Neutrophil (primary cell): ENCODE measurements around the gene C17orf75.

ENCODE experiments used
- H3K27ac ChIP-seq: fragments of 200-600 bp; sonication (generic); 2 replicates; pipeline ENCODE4 v1.5.1; 2016; ENCODE audit warnings: mild to moderate bottlenecking, moderate library complexity
- H3K27me3 ChIP-seq: fragments of 200-600 bp; sonication (generic); 2 replicates; pipeline ENCODE4 v1.6.0; 2016; ENCODE audit warnings: mild to moderate bottlenecking
- H3K36me3 ChIP-seq: fragments of 200-600 bp; sonication (generic); 2 replicates; pipeline ENCODE4 v1.5.1; 2017
- H3K4me1 ChIP-seq, 2 experiments: fragments of 200-600 bp in 1 of 2; sonication (generic) in 1 of 2; 1 replicate in 1 of 2; 2 replicates in 1 of 2; pipeline versions ENCODE4 v1.5.1 to v1.6.1; 2013 to 2016; ENCODE audit warnings: low read depth in 1 of 2, low read length in 1 of 2, mild to moderate bottlenecking in 1 of 2, moderate library complexity in 1 of 2; ENCODE audit not compliant: control insufficient read depth in 1 of 2, insufficient read depth in 1 of 2
- H3K4me3 ChIP-seq, 2 experiments: fragments of 200-600 bp in 1 of 2; sonication (generic) in 1 of 2; 1 replicate in 1 of 2; 2 replicates in 1 of 2; pipeline ENCODE4 v1.5.1; 2013 to 2016; ENCODE audit warnings: low read depth in 1 of 2, low read length in 1 of 2, mild to moderate bottlenecking in 1 of 2, moderate library complexity in 1 of 2
- H3K9me3 ChIP-seq: fragments of 200-600 bp; sonication (generic); 2 replicates; pipeline ENCODE4 v1.5.1; 2016
- TF ChIP-seq, protein P1 (sequence below): fragments of 200-600 bp; sonication (generic); IDR thresholded peaks from 2 replicates; pipeline ENCODE4 v1.5.1; 2016; ENCODE audit warnings: antibody characterized with exemption

Gene C17orf75

DNA sequence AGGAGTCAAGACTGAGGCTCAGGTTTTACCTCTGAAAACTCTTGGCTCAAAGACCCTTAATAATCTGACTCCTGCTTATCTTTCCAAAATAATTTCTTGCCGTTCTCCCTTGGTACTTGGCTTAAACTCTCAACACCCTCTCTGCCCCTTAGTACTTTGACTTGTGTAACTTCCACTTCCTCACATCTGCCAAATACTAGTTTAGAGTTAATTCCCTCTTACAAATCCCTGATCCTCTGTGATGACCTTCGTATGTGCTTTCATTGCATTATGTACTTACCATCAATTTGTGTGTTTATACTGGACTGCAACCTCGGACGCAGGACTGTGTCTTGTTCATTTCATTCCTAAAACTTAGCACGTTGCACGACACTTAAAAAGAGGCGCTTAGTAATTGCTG lies 43.1 kb upstream of the C17orf75 start:
- Histone ChIP-seq H3K9me3 (no peaks in the 10 kb centered on the region), H3K27me3 (no peaks in the 10 kb centered on the region), H3K4me3 (no peak overlapping the region), H3K27ac (no peak overlapping the region), H3K36me3 (peaks cover 63% of the 10 kb centered on the region), H3K4me1 (no peaks in the 10 kb centered on the region)
- TF ChIP-seq, protein P1, sequence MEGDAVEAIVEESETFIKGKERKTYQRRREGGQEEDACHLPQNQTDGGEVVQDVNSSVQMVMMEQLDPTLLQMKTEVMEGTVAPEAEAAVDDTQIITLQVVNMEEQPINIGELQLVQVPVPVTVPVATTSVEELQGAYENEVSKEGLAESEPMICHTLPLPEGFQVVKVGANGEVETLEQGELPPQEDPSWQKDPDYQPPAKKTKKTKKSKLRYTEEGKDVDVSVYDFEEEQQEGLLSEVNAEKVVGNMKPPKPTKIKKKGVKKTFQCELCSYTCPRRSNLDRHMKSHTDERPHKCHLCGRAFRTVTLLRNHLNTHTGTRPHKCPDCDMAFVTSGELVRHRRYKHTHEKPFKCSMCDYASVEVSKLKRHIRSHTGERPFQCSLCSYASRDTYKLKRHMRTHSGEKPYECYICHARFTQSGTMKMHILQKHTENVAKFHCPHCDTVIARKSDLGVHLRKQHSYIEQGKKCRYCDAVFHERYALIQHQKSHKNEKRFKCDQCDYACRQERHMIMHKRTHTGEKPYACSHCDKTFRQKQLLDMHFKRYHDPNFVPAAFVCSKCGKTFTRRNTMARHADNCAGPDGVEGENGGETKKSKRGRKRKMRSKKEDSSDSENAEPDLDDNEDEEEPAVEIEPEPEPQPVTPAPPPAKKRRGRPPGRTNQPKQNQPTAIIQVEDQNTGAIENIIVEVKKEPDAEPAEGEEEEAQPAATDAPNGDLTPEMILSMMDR = no peak

DNA sequence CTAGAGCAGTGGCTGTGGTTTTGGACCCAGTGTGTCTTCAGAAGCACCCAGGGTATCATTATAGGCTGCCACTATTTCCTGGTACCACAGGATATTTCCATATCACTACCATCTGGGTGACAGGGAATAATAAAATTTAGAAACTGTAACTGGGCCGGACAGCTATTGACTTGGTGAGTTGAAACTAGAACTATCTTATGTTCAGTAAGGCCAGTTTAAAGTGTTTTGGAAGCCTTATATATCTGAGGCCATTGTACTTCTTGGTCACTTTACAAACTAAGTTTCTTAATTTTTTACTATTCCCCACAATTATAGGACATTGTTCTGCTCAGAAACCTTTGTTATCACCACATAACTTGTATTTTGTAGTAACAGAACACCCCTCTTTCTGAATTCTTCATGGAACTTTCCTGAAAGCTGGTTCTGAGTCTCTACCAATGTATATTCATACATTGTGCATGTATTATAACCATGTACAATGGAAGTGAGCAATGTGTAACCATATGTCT lies 42.0 kb upstream of the C17orf75 start:
- TF ChIP-seq, protein P1 = no peak
- no peaks in the 10 kb centered on the region for H3K9me3 ChIP-seq
- H3K36me3 ChIP-seq = peaks cover 74% of the 10 kb centered on the region
- no peaks in the 10 kb centered on the region for H3K4me1 ChIP-seq
- no peaks in the 10 kb centered on the region for H3K27me3 ChIP-seq
- H3K4me3 ChIP-seq = no peak overlapping the region
- peak overlapping the region; percentile 27 for H3K27ac ChIP-seq

DNA sequence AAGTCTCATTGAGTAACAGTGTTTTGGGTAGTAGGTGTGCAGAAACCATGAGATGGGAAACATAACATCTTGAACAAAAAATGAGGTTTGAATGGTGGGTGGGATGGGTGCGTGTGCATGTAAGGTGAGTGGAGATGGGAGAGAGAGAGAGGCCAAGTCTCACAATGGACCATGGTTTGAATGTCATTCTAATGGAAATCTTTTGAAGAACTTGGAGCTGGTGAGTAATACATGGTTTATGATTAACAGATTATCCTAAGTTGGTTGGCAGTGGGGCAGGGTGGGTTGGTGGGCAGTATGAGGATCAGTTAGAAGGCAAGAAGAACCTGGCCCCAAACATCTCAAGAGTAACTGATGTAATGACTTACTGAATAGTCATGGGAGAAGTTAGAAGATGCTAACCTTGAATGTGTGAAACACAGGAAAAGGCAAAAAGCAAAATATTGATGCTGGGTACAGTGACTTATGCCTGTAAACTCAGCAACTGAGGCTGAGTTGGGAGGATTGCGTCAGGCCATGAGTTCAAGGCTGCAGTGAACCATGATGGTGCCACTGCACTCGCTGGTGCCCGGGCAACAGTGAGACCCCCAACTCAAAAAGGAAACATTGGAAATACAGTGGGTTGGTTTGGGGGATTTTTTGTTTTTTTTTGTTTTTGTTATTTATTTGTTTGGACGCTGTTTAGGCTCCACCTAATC lies 40.7 kb upstream of the C17orf75 start:
- H3K36me3 ChIP-seq = peaks cover 75% of the 10 kb centered on the region
- no peaks in the 10 kb centered on the region for H3K27me3 ChIP-seq
- H3K4me1 ChIP-seq = no peaks in the 10 kb centered on the region
- H3K9me3 ChIP-seq = no peaks in the 10 kb centered on the region
- TF ChIP-seq, protein P1 = no peak
- H3K27ac ChIP-seq = no peak overlapping the region
- no peak overlapping the region for H3K4me3 ChIP-seq

DNA sequence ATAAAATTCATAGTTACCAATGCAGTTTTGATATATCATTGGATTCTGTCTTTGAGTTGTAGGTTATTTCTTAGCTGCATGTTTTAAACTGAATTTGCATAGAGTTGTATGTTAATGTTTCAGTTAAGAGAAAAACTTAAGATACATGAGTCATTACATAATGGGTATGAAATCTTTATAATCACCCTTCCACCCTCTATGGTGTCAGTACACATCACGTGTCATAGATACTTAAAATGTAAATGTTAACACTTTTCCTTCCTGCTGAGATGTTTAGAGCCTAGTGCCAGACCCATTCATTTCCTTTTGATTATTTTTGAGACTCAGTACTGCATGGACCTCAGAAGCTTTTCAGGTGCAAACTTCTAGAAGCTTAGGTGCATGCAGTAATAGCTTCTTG lies 28.5 kb upstream of the C17orf75 start:
- H3K27me3 ChIP-seq = no peaks in the 10 kb centered on the region
- H3K4me1 ChIP-seq = no peaks in the 10 kb centered on the region
- no peak overlapping the region for H3K4me3 ChIP-seq
- H3K36me3 ChIP-seq = peaks cover 97% of the 10 kb centered on the region
- H3K9me3 ChIP-seq = no peaks in the 10 kb centered on the region
- TF ChIP-seq, protein P1 = no peak
- H3K27ac ChIP-seq = no peak overlapping the region

DNA sequence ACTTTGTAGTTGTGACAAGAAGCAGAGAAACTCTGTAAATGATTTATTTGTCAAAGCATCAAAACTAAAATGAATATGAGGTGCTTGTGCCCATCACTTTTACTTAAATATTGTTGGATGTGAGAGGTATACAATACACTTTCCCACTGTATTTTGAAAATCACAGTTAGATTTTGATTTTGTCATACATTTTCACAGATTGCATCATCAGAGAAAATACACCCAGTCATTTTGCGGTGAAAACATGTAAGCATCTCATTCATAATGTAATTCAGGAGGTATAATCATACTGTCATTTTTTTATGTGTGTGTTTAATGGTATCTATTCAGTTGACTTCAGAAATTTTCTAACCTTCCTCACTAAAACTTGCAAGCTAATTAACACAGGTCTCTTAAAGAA lies 19.3 kb upstream of the C17orf75 start:
- peaks cover 95% of the 10 kb centered on the region for H3K36me3 ChIP-seq
- no peaks in the 10 kb centered on the region for H3K27me3 ChIP-seq
- H3K27ac ChIP-seq = no peak overlapping the region
- TF ChIP-seq, protein P1 = no peak
- H3K4me1 ChIP-seq = no peaks in the 10 kb centered on the region
- no peak overlapping the region for H3K4me3 ChIP-seq
- H3K9me3 ChIP-seq = no peaks in the 10 kb centered on the region
